ENCODE results near the gene TBC1D3B.
"Not testable (repeated sequence)": the region's sequence is repeated elsewhere in the genome, so short reads cannot be mapped to it uniquely, and the experiment has no call there.

DNA sequence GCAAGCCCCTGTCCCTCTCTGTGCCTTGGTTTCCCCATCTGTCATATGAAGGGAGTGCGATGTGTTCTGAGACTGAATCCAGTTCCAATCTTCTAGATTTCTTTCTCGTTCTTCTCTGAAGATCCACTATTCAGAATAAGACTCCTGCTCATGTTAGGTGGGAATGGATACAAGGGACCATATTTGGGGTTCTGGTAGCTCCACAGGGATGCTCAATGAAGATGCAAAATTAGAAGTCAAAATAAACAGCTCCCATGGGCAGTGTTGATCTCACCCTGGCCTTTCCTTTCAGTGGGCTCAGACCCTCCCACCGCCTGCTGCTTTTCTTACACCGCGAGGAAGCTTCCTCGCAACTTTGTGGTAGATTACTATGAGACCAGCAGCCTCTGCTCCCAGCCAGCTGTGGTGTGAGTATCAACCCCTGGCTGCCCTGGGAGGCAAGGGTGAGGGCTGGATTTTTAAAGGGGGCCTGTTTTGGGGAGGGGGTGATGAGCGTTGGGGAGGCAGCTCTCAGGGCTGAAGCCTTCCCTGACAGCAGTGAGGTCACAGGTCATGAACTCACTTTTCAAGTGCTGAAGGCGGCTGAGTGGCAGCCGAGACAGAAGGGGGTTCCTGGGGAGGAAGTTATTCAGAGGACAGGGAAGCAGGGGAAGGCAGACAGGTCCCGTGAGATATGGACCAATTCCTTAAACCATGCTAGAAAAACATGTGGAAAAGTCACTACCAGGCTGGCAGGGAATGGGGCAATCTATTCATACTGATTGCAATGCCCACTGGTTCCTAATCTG is 35.2 kb upstream of the TBC1D3B start:
- TF ChIP-seq, protein P1, sequence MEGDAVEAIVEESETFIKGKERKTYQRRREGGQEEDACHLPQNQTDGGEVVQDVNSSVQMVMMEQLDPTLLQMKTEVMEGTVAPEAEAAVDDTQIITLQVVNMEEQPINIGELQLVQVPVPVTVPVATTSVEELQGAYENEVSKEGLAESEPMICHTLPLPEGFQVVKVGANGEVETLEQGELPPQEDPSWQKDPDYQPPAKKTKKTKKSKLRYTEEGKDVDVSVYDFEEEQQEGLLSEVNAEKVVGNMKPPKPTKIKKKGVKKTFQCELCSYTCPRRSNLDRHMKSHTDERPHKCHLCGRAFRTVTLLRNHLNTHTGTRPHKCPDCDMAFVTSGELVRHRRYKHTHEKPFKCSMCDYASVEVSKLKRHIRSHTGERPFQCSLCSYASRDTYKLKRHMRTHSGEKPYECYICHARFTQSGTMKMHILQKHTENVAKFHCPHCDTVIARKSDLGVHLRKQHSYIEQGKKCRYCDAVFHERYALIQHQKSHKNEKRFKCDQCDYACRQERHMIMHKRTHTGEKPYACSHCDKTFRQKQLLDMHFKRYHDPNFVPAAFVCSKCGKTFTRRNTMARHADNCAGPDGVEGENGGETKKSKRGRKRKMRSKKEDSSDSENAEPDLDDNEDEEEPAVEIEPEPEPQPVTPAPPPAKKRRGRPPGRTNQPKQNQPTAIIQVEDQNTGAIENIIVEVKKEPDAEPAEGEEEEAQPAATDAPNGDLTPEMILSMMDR (IDR thresholded peaks at IDR 0.05) = not testable (repeated sequence)
- not testable (repeated sequence) for TF ChIP-seq POLR2A (IDR thresholded peaks at IDR 0.05)

Data from body of pancreas (tissue), 4 donors.